K562 (cell line): Measurements from ENCODE around the gene GET4.

Experiments used
- ARNT ChIP-seq, 2 experiments: fragments of 450-650 bp; IDR thresholded peaks; 2 replicates each; pipeline ENCODE4 v1.6.1; 2016; ENCODE audit warnings: mild to moderate bottlenecking in 1 of 2
- EP300 ChIP-seq: IDR thresholded peaks from 2 replicates; pipeline ENCODE4 v1.6.1; 2012; ENCODE audit warnings: low read length, improper control_type of control experiment
- ERF ChIP-seq: fragments of 450-650 bp; formaldehyde crosslinking; IDR thresholded peaks from 2 replicates; pipeline ENCODE4 v1.4.0; 2020; ENCODE audit warnings: mild to moderate bottlenecking, mixed read lengths
- EZH2 ChIP-seq: IDR thresholded peaks from 2 replicates; pipeline ENCODE4 v1.6.1; 2012; ENCODE audit warnings: low read depth, mild to moderate bottlenecking, inconsistent platforms, low read length, borderline replicate concordance
- FOXK2 ChIP-seq, 2 experiments: fragments of 450-650 bp; IDR thresholded peaks in 1 of 2; conservative IDR thresholded peaks in 1 of 2; 2 replicates each; pipeline ENCODE4 v1.6.1; 2016; ENCODE audit warnings: low read depth in 2 of 2, mild to moderate bottlenecking in 1 of 2
- JUND ChIP-seq, 2 experiments: IDR thresholded peaks; 2 replicates in 1 of 2; 3 replicates in 1 of 2; pipeline ENCODE4 v1.6.1; 2011; ENCODE audit warnings: borderline replicate concordance in 2 of 2, low read depth in 2 of 2, low read length in 2 of 2, improper control_type of control experiment in 1 of 2, missing biosample characterization in 1 of 2, missing genetic modification characterization in 1 of 2, missing genetic modification reagents in 1 of 2
- LCOR ChIP-seq: sonication (generic); formaldehyde crosslinking; IDR thresholded peaks from 2 replicates; pipeline ENCODE4 v1.8.0; 2022; ENCODE audit warnings: mild to moderate bottlenecking, missing genetic modification reagents
- RNF2 ChIP-seq: sonication (generic); IDR thresholded peaks from 2 replicates; pipeline ENCODE4 v1.6.1; 2016
- TRIM24 ChIP-seq, 2 experiments: fragments of 450-650 bp; IDR thresholded peaks; 2 replicates each; pipeline ENCODE4 v1.6.1; 2016
- TF ChIP-seq, protein P1 (sequence below), 3 experiments: IDR thresholded peaks in 2 of 3; conservative IDR thresholded peaks in 1 of 3; 2 replicates each; pipeline ENCODE4 v1.5.1; 2011 to 2012; ENCODE audit warnings: low read length in 3 of 3, mild to moderate bottlenecking in 3 of 3, control low read depth in 2 of 3, improper control_type of control experiment in 1 of 3, inconsistent platforms in 1 of 3, low read depth in 1 of 3, mixed read lengths in 1 of 3, moderate library complexity in 1 of 3; ENCODE audit not compliant: insufficient read depth in 2 of 3
- TF ChIP-seq, protein P2 (sequence below): fragments of 250-450 bp; sonication (Bioruptor Pico); IDR thresholded peaks from 2 replicates; pipeline ENCODE4 v1.8.0; 2021; ENCODE audit warnings: moderate library complexity, mild to moderate bottlenecking, inconsistent platforms
- TF ChIP-seq, protein P3 (sequence below), 2 experiments: fragments of 450-650 bp in 1 of 2; sonication (generic) in 1 of 2; formaldehyde crosslinking; conservative IDR thresholded peaks; 2 replicates each; pipeline versions ENCODE4 v1.4.0 to v1.8.1; 2020 to 2022; ENCODE audit warnings: mild to moderate bottlenecking in 1 of 2, missing genetic modification reagents in 1 of 2
- TF ChIP-seq, protein P4 (sequence below): sonication (generic); formaldehyde crosslinking; IDR thresholded peaks from 2 replicates; pipeline ENCODE4 v1.8.0; 2023; ENCODE audit warnings: mild to moderate bottlenecking, missing genetic modification reagents

DNA sequence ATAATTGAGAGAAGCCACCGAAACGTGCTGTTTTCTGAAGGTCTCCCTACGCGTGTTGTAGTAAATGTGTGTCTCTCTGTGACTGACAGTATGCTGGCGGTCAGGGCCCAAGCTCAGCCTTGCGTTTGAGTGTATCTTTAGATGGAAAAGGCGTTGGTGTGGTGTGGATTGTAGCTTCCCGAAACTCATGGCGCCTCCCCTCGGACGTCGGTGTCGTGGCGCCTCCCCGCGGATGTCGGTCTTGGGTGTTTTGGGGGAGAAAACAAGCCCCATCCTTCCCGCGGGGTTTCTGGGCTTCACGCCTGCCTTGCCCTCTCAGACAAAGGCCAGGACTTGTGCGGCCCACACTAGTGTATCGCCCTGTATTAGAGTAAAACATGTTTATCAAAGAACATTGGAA lies 31.3 kb upstream of the GET4 start:
- TF ChIP-seq EP300 = no peak
- TF ChIP-seq FOXK2 (conservative IDR thresholded peaks at IDR 0.05 in 1 of 2, IDR thresholded peaks at IDR 0.05 in 1 of 2; ENCODE audit: low read depth in 2 of 2) = no peak
- TF ChIP-seq, protein P1, sequence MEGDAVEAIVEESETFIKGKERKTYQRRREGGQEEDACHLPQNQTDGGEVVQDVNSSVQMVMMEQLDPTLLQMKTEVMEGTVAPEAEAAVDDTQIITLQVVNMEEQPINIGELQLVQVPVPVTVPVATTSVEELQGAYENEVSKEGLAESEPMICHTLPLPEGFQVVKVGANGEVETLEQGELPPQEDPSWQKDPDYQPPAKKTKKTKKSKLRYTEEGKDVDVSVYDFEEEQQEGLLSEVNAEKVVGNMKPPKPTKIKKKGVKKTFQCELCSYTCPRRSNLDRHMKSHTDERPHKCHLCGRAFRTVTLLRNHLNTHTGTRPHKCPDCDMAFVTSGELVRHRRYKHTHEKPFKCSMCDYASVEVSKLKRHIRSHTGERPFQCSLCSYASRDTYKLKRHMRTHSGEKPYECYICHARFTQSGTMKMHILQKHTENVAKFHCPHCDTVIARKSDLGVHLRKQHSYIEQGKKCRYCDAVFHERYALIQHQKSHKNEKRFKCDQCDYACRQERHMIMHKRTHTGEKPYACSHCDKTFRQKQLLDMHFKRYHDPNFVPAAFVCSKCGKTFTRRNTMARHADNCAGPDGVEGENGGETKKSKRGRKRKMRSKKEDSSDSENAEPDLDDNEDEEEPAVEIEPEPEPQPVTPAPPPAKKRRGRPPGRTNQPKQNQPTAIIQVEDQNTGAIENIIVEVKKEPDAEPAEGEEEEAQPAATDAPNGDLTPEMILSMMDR (IDR thresholded peaks at IDR 0.05 in 2 of 3, conservative IDR thresholded peaks at IDR 0.05 in 1 of 3; ENCODE audit: insufficient read depth in 2 of 3, low read depth in 1 of 3, low read length in 3 of 3) = no peak
- no peak for TF ChIP-seq LCOR (CRISPR knock-in tag)
- no peak for TF ChIP-seq RNF2
- no peak for TF ChIP-seq ERF (CRISPR knock-in tag)
- TF ChIP-seq, protein P2, sequence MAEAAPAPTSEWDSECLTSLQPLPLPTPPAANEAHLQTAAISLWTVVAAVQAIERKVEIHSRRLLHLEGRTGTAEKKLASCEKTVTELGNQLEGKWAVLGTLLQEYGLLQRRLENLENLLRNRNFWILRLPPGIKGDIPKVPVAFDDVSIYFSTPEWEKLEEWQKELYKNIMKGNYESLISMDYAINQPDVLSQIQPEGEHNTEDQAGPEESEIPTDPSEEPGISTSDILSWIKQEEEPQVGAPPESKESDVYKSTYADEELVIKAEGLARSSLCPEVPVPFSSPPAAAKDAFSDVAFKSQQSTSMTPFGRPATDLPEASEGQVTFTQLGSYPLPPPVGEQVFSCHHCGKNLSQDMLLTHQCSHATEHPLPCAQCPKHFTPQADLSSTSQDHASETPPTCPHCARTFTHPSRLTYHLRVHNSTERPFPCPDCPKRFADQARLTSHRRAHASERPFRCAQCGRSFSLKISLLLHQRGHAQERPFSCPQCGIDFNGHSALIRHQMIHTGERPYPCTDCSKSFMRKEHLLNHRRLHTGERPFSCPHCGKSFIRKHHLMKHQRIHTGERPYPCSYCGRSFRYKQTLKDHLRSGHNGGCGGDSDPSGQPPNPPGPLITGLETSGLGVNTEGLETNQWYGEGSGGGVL (CRISPR knock-in tag) = no peak
- TF ChIP-seq JUND (IDR thresholded peaks at IDR 0.05; ENCODE audit: borderline replicate concordance, low read depth, low read length) = no peak
- no peak for TF ChIP-seq JUND (tag; IDR thresholded peaks at IDR 0.05; ENCODE audit: borderline replicate concordance, low read depth, low read length)
- TF ChIP-seq, protein P3, sequence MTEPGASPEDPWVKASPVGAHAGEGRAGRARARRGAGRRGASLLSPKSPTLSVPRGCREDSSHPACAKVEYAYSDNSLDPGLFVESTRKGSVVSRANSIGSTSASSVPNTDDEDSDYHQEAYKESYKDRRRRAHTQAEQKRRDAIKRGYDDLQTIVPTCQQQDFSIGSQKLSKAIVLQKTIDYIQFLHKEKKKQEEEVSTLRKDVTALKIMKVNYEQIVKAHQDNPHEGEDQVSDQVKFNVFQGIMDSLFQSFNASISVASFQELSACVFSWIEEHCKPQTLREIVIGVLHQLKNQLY (CRISPR knock-in tag; conservative IDR thresholded peaks at IDR 0.05) = no peak
- no peak for TF ChIP-seq ARNT (IDR thresholded peaks at IDR 0.05)
- TF ChIP-seq, protein P4, sequence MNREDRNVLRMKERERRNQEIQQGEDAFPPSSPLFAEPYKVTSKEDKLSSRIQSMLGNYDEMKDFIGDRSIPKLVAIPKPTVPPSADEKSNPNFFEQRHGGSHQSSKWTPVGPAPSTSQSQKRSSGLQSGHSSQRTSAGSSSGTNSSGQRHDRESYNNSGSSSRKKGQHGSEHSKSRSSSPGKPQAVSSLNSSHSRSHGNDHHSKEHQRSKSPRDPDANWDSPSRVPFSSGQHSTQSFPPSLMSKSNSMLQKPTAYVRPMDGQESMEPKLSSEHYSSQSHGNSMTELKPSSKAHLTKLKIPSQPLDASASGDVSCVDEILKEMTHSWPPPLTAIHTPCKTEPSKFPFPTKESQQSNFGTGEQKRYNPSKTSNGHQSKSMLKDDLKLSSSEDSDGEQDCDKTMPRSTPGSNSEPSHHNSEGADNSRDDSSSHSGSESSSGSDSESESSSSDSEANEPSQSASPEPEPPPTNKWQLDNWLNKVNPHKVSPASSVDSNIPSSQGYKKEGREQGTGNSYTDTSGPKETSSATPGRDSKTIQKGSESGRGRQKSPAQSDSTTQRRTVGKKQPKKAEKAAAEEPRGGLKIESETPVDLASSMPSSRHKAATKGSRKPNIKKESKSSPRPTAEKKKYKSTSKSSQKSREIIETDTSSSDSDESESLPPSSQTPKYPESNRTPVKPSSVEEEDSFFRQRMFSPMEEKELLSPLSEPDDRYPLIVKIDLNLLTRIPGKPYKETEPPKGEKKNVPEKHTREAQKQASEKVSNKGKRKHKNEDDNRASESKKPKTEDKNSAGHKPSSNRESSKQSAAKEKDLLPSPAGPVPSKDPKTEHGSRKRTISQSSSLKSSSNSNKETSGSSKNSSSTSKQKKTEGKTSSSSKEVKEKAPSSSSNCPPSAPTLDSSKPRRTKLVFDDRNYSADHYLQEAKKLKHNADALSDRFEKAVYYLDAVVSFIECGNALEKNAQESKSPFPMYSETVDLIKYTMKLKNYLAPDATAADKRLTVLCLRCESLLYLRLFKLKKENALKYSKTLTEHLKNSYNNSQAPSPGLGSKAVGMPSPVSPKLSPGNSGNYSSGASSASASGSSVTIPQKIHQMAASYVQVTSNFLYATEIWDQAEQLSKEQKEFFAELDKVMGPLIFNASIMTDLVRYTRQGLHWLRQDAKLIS (CRISPR knock-in tag) = no peak
- TF ChIP-seq EZH2 = no peak
- TF ChIP-seq TRIM24 (IDR thresholded peaks at IDR 0.05) = no peak
